HG03558 (cell line): Measurements from ENCODE around the gene WASF2.

ENCODE experiments used
- ATAC-seq: cut with Tn5 transposase; IDR thresholded peaks from one replicate; pipeline ENCODE4 v1.9.1; 2021; ENCODE audit warnings: moderate number of reproducible peaks; ENCODE audit not compliant: unreplicated experiment; ENCODE audit errors: extremely low read depth

WASF2 gene

DNA sequence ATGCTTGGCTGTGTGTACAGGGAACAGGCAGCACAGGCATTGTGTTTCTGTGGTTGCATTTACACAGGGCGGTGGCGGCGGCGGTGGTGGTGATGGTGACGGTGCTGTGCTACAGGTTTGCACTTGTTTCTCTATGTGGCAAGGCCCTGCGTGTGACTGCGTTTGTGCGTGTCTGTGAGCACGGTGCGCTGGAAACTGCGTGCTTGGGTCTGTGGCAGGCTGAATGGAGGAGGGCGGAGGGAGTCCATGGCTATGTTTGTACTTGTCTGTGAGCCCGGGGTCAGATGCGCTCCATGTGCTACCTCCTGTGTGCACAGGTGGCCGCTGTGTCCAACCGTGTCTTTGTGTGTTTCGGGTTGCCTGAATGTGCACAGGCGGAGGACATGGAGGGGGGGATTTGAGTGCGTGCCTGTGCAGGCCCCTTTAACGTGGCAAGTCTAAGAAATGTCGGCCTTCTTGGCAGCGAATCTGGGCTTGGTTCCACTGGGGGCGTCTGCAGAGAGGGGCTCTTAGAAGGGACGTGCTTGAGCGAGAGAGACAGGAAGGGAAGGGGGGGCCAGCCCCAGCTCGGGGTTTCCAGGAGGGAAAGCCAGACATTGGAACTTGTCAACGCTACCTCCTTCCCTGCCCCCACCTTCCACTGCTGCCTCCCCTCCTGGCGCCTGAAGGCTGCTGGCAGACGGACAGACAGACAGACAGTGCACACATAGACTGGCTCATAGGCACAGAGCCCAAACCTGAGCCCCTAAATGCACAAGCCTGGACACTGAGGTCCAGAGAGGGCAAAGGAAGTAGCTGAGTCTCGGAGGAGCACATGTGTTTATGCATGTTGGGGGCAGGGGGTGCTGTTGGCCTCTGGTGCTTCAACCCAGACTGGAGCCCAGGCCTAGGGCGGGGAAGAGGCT lies 32.7 kb upstream of the WASF2 start:
- ATAC-seq, result no peak

DNA sequence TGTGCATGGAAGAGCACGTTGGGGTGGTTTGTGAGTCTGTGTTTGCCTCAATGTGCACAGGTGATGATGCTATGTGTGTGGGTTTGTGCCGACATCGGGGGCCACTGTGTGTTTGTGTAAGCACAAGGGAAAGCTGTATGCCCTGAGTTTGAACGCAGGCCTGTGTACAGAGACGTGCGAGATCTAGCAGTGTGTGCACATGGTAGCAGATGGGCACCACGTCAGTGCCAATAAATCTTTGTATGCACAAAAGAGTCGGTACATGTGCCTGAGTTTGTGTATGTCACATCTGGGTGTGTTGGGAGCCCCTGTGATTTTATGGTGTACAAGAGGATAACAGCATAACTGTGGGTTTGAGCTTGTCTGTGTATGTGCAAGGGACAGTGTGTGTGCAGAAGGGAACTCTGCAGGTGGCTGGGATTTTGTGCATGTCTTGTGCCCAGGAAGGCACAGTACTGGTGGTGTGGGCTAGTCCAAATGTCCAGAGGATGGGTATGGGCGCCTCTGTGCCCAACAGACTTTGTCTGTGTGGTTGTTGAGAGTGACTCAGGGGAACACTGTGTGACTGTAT lies 32.0 kb upstream of the WASF2 start:
- ATAC-seq, result no peak

DNA sequence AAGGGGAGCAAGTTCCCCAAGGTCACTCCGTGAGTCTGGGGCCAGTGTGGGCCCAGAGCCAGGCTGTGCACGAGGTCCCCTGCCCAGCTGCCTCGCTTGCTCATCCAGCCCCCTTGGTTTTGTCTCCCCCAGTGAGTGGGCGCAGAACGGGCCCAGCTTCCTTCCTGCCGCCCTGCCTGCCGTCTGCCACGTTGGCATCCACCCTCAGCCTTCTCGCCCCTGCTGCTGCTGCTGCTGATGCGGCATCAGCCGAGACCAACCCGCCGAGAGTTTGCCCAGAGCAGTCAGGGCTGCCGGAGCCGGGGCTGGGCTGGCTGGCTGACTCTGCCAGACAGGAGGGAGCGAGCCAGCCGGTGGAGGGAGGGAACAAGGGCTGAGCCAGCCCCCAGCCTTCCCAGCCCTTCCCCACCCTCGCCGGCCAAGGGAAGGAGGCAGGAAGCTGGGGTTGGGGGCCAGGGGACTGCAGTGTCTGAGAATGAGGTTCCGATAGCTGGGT lies 31.4 kb upstream of the WASF2 start:
- ATAC-seq, result no peak

DNA sequence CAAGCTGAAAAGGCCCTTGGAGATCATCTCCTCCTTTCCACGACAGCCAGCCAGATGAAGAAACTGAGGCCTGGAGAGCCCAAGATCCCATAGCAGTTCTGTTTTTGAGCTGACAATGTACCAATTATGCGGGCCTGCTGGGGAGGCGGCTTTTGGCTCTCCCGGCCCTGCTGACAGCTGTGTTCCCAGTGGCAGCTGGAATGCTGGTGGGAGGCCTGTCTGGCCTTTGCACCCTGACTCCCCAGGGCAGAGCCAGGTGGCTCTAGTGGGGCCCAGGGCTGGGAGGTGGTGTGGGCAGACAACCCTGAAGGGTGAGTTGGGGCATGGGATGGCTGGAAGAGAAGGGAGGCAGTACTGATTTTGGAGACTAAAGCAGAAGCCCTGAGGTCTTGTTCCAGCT lies 30.7 kb upstream of the WASF2 start:
- no peak for ATAC-seq

DNA sequence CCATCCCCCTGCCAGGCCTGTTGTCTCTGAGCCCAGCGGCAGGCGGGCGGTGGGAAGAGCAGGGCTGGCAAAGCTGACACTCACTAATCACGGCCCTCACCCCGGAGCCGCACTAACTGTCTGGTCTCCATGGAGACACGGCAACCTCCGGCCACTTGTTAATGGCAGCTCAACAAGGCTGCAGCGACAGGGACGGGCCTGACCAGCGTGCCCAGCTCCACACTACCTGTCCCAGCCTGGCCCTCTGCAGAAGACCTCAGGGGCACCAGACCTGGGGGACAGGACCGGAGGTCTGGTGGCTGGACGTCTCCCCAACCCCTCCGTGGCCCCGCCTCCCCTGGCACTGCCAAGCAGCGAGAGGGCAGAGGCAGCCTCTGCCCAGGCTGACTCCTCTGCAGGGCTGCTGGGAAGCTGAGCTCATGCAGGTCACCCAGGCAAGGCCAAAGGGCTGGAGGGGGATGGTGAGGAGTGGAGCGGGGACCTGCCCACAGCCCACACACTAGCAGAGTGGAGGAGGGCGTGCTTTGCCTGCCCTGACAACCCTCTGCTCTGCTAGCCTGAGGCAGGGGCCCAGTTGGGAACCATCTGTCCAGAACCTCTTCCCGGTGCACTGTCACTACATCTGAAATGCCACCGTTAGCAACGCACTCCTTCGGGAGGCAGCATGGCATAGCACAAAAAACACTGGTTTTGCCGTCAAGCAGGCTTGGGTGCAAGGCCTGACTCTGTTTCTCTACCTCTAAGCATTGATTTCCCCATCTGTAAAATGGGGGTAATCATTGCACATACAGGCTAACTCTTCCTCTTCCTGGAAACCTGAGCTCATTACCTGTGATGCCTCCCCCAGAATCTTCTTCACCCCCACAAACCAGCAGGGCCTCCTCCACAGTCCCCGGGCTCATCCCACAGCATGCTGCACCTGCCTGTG lies 29.6 kb upstream of the WASF2 start:
- ATAC-seq, result no peak

DNA sequence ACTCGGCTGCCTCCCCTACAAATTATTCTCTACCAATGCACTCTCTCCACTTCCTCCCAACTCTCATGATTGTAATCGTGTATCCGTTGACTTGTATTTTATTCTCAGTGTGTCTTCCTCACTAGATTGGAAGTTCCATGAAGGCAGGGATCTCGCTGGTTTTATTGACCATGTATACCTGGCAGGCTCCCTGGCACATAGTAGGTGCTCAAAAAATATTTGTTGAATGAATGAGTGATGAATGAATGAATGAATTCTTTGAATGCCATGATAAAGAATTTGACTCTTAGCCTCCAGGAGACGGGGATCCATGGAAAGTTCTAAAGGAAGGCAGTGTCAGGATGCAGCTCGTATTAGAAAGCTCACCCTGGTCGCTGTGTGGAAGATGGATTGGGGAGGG lies 28.8 kb upstream of the WASF2 start:
- ATAC-seq, result no peak

DNA sequence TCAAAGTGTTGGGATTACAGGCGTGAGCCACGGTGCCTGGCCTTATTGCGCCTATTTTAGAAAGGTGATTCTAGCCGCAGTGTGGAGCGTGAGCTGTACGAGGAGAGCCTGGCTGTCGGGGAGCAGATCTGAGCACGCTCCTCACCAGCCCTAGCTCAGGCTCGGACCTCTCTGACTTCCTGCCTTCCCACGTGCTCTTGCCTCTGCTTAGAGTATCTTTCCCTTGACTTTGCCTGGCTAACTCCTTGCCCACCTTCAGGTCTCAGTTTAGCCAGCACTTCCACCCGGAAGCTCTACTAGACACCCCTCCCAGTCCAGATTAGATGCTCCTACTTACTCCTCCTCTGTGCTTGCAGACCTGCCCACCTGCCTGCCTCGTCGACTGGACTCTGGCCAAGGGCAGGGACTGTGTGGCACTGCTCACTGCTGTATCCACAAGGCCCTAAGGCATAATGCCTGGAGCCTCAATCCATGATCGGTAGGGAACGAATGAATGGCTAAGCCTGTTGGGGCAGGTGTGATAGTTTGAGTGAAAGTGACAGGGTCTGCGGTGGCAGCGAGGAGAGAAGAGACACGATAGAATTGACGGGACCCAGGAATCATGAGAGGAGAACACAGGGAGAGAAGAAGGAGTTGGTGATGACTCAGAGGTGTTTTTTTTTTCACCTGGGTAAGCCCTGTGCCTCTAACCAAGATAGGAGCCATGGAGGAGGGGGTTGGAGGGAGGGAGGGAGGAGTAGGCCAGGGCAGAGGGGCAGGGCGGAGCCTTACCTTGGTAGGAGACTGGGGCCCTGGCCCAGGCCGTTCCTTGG lies 28.1 kb upstream of the WASF2 start:
- no peak for ATAC-seq

DNA sequence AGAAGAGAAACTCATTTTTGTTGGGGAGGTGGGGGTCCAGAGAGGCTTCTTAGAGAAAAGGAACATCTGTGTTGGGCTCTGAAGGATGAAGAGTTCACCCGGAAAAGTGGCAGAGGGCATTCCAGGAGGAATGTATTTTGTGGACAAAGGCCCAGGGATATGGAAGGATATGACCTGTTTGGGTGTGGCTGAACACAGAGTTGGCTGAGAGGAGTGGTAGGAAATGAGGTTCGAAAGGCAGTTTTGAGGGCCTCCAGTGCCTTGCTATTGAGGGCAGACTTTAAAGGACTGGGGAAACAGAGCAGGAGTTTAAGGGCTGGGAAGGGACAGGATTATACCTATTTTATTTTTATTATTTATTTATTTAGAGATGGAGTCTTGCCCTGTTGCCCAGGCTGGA lies 27.3 kb upstream of the WASF2 start:
- no peak for ATAC-seq

DNA sequence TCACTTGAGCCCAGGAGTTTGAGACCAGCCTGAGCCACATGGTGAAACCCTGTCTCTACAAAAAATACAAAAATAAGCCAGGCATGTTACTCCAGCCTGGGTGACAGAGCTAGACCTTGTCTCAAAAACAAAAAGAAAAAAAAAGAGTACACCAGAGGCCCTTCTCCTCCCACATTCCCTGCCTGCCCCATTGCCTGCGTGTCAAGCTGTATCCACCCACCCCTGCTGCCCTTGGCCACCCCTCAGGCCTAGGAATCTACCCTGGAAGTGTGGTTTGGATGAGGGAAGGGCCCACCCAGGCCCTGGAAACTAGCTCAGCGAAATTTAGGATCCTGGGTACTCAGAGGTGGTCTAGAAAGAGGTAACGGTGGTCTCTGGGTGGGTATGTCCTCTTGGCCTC lies 25.7 kb upstream of the WASF2 start:
- no peak for ATAC-seq

DNA sequence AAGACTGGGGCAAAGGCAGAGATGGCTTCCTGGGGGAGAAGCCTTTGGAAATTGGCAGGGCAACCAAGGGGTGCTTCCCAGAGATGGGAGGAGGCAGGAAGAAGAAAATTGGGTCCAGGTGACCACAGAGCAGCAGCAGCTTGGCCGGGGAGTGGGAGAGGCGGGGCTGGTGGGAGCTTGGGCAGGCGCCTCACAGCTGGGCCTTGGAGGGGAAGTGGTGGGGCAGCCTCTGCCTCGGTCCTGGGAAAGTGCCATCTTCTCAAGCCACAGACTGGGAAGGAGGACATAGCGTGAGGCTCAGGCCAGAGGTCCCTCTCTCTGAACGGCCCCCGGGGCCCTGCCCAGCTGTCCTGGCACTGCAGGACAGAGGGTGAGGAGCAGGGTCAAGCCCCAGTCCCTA lies 24.0 kb upstream of the WASF2 start:
- no peak for ATAC-seq

DNA sequence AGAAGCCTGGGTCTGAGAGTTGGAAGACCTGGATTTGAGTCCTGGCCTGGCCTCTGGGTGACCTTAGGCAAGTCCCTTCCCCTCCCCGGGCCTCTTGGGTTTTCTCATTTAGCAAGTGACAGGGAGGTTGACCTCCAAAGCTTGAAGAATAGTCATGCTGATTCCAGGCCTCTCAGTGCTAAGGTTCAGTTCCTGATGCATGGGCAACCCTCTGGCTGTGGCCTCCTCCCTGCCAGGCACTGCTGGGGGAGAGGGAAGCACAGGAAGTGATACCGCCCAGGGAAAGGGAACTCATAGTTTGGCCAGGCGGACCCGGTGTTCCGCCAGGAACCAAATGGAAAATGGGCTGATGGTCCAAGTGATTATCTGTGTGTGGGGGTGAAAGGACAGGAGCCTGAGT lies 23.6 kb upstream of the WASF2 start:
- ATAC-seq, result no peak

DNA sequence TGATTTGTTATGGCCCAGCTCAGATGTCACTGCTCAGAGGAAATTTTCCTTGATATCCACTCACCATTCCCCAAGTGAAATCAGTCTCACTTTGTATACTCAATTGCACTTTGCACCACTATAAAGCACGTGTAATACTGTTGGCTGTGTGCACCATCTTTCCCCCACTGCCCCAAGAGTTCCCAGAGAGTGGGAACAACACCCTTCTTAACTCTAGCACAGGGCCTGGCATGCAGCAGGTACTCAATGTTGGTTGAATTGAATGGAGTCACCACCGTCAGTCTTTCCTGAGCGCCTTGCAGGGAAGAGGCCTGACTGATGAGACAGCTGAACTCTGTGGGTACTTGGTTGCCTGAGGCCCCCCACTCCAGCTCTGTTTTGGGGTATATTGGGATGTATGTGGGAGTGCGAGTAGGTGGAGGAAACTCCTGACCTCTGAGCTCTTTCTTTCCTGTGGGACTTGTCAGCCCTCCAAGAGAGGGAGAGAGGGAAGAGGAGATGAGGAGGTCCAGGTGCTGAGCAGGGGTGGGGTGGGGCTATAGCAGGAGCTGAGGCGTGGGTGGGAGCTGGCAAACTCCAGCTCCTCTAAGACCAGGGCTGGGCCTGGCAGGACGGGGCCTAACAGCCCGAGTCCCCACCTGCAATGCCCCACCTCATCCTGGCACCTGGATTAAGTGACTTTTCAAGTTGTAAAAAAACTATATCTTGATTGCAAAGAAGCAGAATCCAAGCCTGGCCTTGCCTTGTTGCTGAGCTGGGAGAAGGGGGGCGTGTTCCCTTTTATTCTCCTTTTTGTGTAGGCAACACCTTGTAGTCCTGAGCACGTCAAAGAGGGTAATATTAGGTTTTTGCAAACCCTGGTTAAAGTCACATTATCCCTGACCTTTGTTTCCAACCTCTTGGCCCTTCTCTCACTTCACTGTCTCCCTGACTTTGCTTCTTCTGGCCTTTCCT lies 19.4 kb upstream of the WASF2 start:
- ATAC-seq, result no peak

DNA sequence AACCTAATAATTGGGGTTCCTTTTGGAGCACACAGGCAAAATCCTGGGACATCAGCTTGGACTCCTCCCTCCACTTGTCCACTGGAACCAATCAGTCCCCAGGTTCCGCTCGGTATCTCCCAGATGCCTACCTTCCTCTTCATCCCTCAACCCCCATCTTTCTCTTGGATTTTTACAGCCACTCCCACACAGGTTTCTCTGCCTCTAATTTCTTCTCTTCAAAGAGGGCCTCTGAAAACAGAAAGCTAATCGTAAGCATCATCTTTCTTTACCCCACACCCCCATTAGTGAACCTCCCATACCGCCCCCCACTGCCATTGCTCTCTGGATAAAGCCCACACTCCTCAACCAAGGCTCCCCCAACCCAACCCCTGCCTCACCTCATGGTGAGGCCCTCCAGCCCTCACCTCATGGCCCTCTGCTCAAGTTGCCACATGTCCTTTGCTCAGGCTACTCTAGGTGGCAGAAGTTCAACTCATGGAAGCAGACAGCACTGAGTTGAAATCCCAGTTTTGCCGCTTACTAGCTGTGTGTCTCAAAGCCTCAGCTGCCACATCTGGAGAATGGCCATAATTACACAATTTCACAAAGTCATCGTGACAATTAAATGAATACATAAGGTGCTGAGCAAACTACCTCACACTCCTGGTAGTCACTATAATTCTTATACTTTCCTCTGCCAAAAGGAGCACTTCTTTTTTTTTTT lies 18.1 kb upstream of the WASF2 start:
- ATAC-seq, result no peak

DNA sequence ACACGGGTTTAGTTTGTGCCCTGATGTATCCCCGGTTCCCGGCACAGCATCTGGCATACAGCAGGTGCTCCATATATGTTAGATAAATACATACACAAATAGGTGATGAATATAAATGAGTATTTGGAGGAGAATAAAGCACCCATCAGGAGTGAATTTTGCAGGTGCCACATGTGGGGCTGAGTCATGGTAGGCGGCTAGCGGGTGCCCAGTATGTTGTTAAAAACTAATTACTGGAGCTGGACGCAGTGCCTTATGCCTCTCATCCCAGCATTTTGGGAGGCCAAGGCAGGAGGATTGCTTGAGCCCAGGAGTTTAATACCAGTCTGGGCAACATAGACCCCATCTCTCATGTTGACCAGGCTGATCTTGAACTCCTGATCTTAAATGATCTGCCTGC lies 16.7 kb upstream of the WASF2 start:
- ATAC-seq, result no peak

DNA sequence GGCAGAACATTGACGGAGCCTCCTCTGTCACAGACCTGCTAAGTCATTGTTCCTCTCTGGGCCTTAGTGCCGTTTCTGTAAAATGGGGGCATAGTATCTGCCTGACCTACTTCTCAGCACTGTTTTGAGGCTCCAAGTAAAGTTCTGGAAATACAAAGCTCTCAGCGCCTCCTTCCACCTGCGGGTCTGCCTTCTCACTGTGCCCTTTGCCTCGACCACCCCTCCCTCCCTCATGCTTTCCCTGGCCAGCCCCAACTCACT lies 15.4 kb upstream of the WASF2 start:
- ATAC-seq, result no peak

DNA sequence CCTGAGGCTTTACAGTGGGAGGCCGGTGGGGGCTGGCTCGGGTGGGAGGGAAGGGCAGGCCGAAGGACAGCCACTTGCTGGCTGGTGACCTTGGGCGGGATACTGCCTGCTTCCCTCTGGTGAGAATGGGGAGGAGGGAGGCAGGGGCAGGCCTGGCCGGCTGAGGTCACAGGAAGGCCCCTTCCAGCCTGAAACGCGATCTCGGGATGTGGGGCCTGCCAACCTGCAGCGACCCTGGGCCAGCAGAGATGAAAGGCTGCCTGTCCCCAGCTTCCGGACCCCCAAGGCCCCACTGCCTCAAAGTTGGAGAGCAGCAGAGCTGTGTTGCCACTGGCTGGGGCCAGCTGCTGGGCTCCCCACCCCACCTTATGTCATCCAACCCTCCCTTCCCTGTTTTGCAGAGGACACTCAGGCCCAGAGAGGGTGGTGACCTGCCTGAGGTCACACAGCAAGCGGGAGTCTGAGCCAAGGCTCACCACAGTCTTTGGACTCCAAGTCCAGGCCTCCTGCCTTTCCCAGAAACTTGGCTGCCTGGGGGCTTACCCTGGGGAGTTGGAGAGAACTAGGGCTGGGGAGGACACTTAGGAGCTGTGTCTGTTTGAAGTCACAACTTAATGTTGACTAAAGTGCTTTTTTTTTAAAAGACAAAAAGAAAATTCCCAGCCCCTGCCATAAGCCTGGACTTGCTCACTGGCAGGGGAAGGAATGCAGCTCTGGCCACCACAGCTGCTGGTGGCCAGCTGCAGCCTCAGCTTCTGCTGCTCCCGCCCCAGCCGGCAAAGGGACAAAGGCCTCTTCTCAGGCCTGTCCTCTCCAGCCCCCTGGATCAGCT lies 14.8 kb upstream of the WASF2 start:
- ATAC-seq, result no peak

DNA sequence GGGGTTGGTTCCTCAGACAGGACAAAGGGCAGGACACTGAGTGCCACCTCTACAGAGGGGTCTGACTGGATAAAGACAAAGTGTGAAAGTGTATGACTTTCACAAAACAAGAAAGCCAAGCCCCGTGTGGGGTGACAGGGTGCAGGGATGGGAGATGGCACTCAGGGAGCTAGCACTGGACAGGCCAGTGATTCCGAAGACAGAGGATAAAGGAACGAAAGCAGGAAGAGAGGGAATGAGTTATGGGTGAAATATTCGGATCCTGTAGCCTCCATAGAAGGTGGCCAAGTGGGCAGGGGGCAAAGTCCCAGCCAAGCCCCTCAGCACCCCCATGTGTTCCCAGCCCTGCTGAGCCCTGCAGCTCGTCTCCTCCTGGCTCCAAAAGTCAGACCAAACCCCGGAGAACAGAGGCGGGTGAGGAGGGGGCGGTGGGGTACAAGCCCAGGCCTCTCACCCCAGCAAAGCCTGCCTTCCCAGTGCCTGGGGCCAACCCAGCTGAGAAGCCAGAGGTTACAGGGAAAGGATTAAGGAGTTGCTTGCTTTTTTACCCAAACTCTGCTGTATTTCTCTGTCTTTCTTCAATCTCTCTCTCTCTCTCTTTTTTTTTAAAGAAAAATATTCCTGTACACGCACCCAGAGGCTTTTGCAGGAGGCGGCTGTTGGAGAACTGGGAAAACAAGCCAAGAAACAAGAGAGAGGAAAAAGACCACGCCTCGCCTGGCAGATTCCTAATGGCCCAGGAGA lies 14.0 kb upstream of the WASF2 start:
- no peak for ATAC-seq
